HG02884 (cell line): ENCODE data around the gene TRAPPC13.
"Not testable (repeated sequence)": the region's sequence is repeated elsewhere in the genome, so short reads cannot be mapped to it uniquely, and the experiment has no call there.

Source experiments
- ATAC-seq: cut with Tn5 transposase; IDR thresholded peaks from one replicate; pipeline ENCODE4 v1.9.1; 2021; ENCODE audit warnings: mild to moderate bottlenecking, moderate library complexity; ENCODE audit not compliant: unreplicated experiment

TRAPPC13 gene

DNA sequence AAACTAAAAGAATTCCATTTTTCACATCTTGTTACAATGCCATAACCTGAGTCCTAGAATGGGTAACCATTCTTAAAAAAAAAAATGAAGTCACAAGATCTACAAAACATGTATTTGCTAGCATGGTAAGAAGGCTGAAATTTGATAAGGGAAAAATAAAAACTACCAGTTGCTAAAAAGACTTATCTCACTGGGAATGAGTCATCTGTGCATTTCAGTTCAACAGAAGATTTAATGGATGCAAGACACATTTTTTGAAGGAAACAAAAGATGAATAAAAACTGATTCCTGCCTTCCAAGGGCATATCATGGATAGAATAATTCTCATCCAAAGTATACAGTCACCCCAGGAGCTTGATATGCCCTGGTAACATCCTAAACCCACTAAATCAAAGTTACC, 49.9 kb downstream of the TRAPPC13 start:
- no peak for ATAC-seq

DNA sequence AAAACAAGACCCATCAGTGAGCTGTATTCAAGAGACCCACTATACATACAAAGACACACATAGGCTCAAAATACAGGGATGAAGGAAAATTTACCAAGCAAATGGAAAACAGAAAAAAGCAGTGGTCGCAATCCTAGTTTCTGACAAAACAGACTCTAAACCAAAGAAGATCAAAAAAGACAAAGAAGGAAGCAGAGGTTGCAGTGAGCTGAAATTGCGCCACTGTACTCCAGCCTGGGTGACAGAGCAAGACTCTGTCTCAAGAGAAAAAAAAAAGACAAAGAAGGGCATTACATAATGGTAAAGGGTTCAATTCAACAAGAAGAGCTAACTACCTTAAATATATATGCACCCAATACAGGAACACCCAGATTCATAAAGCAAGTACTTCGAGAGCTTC, 51.2 kb downstream of the TRAPPC13 start:
- ATAC-seq = not testable (repeated sequence)

DNA sequence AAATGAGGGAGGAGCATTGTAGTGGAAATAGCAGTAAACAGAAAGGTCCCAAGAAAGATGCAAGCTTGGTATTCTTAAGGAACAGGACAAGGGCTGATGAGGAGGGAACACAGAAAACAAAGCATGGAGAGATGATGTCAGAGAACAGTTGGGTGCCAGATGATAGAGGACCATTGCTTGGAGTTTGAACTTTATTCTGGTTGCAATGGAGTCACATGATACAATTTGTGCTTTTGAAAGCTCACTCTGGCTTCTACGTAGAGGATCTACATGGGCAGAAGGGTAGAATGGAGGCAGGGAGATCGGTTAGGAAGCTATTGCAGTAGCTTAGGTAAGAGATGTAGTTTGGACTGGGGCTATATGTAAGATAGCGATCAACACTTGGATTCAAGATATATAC, 57.3 kb downstream of the TRAPPC13 start:
- no peak for ATAC-seq

DNA sequence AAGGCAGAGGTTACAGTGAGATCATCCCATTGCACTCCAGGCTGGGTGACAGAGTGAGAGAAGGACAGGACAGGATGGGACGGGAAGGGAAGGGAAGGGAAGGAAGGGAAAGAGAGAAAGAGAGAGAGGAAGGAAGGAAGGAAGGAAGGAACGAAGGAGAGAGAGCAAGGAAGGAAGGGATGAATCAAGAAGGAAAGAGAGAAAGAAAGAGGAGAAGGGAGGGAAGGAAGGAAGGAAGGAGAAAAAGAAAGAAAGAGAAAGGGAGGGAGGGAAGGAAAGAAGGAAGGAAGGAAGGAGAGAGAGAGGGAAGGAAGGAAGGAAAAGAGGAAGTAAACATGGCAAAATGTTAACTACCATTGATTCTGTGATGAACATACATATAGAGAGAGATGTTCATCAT, 68.3 kb downstream of the TRAPPC13 start:
- ATAC-seq = no peak

DNA sequence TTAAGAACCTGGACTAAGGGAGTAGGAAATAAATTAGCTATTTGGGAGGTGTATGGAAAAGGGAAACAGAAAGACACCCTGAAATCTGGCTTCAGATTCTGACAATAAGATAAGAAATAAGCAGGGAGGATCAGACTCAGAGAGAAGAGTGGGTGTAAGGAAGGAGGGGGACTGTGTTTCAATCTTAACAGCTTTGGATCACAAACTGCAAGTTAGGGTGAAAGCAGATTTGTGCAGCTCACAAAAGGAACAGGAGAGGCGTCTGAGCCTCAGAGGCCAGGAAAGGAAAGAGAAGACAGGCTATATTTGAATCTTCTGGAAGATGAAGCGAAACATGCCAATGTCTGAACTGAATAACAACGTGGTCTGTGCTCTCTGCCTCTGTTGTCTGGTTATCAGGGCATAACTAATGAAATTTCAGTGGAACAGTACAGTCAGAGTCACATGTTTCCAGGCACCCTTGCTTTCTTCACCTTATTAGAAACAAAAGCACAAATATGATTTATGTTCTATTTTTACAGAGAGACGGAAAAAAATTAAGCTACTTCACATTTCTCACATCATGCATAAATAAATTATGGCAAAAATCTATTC, 70.4 kb downstream of the TRAPPC13 start:
- ATAC-seq = no peak

DNA sequence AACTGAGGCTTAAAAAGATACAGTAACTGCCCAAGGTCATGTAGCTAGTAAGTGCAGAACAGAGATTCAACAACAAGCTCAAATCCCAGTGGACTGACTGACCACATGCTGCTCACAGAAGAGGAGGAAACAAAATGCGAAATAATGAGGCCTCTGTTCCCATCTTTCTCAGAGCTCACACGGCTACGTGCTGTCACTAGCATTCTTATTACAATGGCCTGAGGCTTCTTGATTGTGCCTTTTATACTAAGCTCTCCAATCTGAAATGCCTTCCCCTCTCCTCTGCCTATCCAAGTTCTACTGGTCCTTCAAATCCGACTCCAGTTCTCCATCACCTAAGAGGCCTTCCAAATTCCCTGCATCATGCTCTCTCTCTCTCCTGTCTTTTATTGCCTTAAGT, 71.1 kb downstream of the TRAPPC13 start:
- ATAC-seq = no peak

DNA sequence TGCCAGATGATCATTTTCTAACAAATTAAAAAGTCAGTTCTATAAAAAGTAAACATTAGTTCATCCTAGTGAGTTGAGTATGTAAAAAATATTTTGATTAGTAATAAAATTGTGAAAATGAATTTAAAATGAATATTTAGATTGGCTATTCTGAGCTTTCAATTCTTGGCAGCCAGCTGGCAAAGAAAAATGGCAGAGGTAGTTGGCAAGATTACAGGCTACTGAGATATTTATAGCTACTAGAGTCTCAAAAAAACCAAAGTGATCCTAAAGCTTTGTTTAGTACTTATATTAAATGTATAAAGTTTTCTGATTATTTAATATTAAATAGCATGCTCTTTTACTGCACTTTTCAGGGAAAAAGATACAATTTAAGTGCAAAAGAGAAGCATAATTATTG, 72.1 kb downstream of the TRAPPC13 start:
- no peak for ATAC-seq

DNA sequence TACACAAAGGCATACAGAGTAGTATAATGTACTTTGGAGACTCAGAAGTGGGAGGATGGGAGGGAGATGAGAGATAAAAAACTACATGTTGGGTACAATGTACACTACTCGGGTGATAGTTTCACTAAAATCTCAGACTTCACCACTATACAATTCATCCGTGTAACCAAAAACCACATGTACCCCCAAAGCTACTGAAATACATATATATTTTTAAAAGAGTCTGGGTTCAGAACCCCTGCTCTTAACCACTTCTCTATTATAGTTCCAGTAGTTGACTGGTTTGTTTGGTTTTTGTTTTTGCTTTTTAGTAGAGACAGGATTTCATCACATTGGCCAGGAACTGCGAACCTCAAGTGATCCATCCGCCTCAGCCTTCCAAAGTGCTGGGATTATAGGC, 74.5 kb downstream of the TRAPPC13 start:
- peak; percentile 74 for ATAC-seq

DNA sequence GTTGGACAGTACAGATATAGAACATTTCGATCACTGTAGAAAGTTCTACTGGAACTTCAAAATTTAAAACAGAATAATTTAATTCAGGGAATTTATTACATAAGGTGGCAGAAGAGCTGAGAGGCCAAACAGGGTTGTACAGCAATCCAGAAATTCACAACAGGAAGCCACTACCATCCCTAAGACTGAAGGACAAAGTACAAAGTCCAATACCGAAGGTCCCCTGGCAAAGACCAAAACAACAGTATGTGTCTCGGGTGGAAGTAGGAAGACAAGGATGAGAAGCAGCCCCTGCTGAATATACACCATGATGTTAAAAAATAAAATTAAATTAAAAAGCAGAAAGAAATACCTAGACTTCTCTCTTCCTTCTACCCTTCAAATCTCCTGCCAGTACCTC, 77.2 kb downstream of the TRAPPC13 start:
- ATAC-seq = no peak

DNA sequence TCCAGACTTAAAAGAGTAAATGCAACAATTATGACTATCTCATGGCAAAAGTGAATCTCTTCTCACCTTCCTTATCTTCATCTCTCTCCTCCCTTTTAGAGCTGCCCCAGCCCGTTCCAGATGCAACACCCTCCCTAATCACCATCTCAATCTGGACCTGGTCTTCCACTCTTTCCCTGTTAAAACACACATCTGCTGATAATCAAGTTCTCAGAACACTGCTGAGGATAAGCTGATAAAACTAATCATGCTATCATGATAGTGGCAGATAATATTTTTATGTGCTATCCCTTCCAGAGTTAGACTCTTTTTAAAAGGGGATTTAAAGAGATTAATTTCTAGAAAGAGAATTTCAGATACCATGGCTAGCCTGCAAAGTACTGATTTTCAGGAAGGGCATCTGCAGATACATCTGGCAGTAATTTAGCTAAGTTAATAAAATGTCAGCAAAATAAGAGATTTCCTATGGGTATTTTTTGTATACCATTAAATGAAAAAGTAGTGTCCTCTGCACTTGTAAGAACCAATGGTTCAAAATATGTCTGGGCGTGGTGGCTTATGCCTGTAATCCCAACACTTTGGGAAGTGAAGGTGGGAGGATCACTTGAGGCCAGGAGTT, 79.9 kb downstream of the TRAPPC13 start:
- ATAC-seq = no peak

DNA sequence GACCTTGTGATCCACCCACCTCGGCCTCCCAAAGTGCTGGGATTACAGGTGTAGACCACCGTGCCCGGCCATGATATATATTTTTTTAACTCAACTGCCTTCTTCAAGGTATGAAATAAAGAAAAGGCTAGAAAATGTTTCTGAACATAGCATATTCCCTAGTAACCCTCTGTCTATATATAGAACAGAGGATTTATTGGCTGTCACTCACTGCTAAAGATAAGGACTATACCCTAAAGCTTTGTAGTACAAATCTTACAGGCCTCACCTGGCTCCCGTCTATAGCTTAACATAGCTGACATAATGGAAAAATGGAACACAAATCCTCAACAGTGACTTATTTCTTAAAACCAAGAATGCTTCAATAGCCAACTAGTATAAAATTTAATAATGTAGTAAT, 82.8 kb downstream of the TRAPPC13 start:
- no peak for ATAC-seq

DNA sequence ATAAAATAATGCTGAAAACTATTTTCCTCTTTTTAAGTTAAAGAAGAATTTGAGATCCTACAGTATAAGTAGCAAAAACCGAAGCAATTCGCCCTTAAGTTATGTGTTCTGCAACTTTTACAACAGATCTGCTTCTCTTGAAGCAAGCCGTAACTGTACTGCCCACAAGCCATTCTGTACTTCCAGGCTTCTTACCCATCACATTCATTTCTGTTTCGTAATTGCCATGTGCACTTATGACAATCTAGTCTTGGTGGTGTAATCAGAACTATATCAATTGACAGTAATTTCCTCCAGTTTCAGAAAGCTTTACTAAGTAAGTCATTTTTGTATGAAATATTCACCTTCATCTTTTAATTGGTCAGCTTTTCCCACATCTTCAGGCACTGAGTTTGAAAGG, 83.3 kb downstream of the TRAPPC13 start:
- no peak for ATAC-seq
